Thoracic aorta (tissue), 2 donors: ENCODE data around the gene PPP5C. TPM values are rescaled to one million over a fixed set of nuclear protein-coding genes. Genes with fewer than 3 reads are reported as not detected.
A peak's percentile ranks its signal among the peaks of the same experiment; 100 is the strongest.

ENCODE experiments used
- ATAC-seq: fragments of 150-250 bp; one replicate; pipeline ENCODE4 v1.8.0; 2017; ENCODE audit warnings: low read depth; ENCODE audit not compliant: insufficient number of reproducible peaks, low FRiP score
- DNase-seq: peaks from one replicate; pipeline ENCODE4 v3.0.0-alpha.2; 2020; ENCODE audit warnings: low spot score
- H3K27ac ChIP-seq, 2 donors: fragments of 200-600 bp; sonication (generic); 1 replicate in 1 of 2; 2 replicates in 1 of 2; pipeline ENCODE4 v1.5.1; 2016; ENCODE audit warnings: mild to moderate bottlenecking in 2 of 2, moderate library complexity in 2 of 2
- H3K27me3 ChIP-seq: fragments of 200-600 bp; sonication (generic); replicated peaks from 2 replicates; pipeline ENCODE4 v1.6.0; 2016; ENCODE audit warnings: mild to moderate bottlenecking; ENCODE audit not compliant: insufficient read depth
- H3K36me3 ChIP-seq: fragments of 200-600 bp; sonication (generic); one replicate; pipeline ENCODE4 v1.5.1; 2016
- H3K4me1 ChIP-seq, 2 donors: fragments of 200-600 bp; sonication (generic); 1 replicate in 1 of 2; 2 replicates in 1 of 2; pipeline versions ENCODE4 v1.5.1 to v1.6.0; 2016; ENCODE audit warnings: low read depth in 2 of 2, mild to moderate bottlenecking in 1 of 2; ENCODE audit not compliant: control insufficient read depth in 1 of 2
- H3K4me3 ChIP-seq: fragments of 200-600 bp; sonication (generic); 2 replicates; pipeline ENCODE4 v1.5.1; 2016; ENCODE audit warnings: mild to moderate bottlenecking
- H3K9me3 ChIP-seq: fragments of 200-600 bp; sonication (generic); 2 replicates; pipeline ENCODE4 v1.5.1; 2016
- CTCF ChIP-seq: fragments of 200-600 bp; sonication (generic); IDR thresholded peaks from one replicate; pipeline ENCODE4 v1.5.1; 2019; ENCODE audit warnings: antibody characterized with exemption
- total RNA-seq, 2 donors: library from RNA; depleted of rRNA; stranded (reverse); fragments of >200 nt; gene quantifications; one replicate each; pipeline versions ENCODE4 v1.1.0 to v1.2.3, GENCODE V29; 2016

PPP5C gene
- total RNA-seq, 2 donors from 2014 or later = 60.6 to 107 TPM

DNA sequence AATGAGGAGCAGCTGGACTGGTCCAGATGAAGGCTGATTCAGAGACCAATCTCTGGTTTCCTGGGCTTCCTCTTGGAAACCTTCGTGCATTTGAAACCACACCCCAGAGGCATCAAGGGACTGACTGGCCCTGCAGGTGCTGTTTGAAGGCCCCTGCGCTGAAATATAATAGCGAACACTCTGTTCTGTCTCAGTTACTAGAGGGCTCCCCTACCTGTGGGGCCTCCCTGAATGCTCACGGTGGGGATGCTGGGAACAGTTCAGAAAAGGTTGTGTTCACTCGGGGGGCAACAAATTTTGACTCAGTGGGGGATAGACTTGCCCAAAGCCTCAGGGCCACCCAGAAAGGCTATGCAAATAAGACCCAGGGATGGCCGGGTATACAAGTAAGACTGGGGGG lies 60.1 kb downstream of the PPP5C start:
- H3K27ac ChIP-seq = no peak overlapping the region
- H3K36me3 ChIP-seq = no peaks in the 10 kb centered on the region
- peaks cover 35 to 75% of the 10 kb centered on the region in 2 donors for H3K4me1 ChIP-seq
- no peaks in the 10 kb centered on the region for H3K27me3 ChIP-seq
- DNase-seq = no peak
- no peak for ATAC-seq
- no peak for TF ChIP-seq CTCF
- no peak overlapping the region for H3K4me3 ChIP-seq
- no peaks in the 10 kb centered on the region for H3K9me3 ChIP-seq

- Histone ChIP-seq H3K4me3 (peak overlapping the region; percentile 65), H3K36me3 (no peaks in the 10 kb centered on the region), H3K27me3 (no peaks in the 10 kb centered on the region), H3K4me1 (peaks cover 35 to 67% of the 10 kb centered on the region in 2 donors), H3K27ac (peak overlapping the region; percentile 74 to 76), H3K9me3 (no peaks in the 10 kb centered on the region)
- DNase-seq (no peak), ATAC-seq (no peak)
- no peak for TF ChIP-seq CTCF
Measured at GRCh38 chr19:46407856-46408663, 61.2 kb downstream of the PPP5C start.

GRCh38 chr19:46408664-46409039 lies 61.8 kb downstream of the PPP5C start:
- Histone ChIP-seq H3K4me3 (peak overlapping the region; percentile 65), H3K9me3 (no peaks in the 10 kb centered on the region), H3K4me1 (peaks cover 35 to 64% of the 10 kb centered on the region in 2 donors), H3K36me3 (no peaks in the 10 kb centered on the region), H3K27me3 (no peaks in the 10 kb centered on the region), H3K27ac (peak overlapping the region; percentile 74 to 76)
- TF ChIP-seq CTCF = no peak
- peak; percentile 47 for ATAC-seq
- peak; percentile 75 for DNase-seq

- Histone ChIP-seq H3K4me3 (no peak overlapping the region), H3K27ac (peak overlapping the region; percentile 70 to 71), H3K9me3 (no peaks in the 10 kb centered on the region), H3K4me1 (peaks cover 33 to 67% of the 10 kb centered on the region in 2 donors), H3K36me3 (no peaks in the 10 kb centered on the region), H3K27me3 (no peaks in the 10 kb centered on the region)
- DNase-seq = no peak
- TF ChIP-seq CTCF = no peak
- no peak for ATAC-seq
Measured at GRCh38 chr19:46409191-46409590, 62.3 kb downstream of the PPP5C start.

DNA sequence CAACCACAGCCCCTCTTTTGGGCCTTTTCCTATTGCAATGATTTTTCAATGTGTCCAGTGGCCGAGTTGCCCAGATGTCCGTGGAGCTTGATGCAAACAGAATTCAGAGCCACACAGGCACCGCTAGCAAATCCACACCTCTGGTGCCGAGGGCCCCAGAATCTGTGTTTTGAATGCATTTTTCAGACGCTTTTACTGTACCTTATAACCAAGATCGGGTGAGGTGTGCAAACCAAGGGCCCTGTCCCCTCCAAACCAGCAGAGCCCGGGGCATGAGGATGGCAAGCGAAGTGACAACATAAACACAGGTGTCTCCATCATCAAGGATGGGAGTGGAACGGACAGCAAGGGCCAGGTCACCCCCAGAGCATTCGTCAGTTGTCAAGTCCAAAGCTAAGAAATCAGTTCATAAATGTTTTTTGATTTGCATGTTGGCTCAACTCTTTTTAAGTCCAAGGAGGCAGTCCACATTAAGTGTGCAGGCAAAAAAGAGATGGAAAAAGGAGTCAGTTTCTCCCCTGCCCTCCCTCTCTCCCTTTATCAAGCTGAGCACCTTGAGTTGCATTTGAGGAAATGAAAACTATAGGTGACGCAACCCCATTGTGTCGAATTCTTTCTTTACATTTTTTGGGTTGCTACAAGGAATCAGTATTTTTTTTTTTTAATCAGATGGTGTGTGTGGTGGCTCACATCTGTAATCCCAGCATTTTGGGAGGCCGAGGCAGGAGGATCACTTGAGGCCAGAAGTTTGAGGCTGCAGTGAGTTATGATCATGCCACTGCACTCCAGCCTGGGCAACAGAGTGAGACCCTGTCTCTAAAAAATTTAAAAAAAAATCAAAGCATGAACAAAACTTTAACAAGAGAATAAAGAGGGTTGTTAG lies 63.6 kb downstream of the PPP5C start:
- TF ChIP-seq CTCF = no peak
- H3K27me3 ChIP-seq = no peaks in the 10 kb centered on the region
- DNase-seq = no peak
- ATAC-seq = no peak
- peak overlapping the region; percentile 78 for H3K4me3 ChIP-seq
- H3K9me3 ChIP-seq = no peaks in the 10 kb centered on the region
- H3K36me3 ChIP-seq = no peaks in the 10 kb centered on the region
- peaks cover 27 to 59% of the 10 kb centered on the region in 2 donors for H3K4me1 ChIP-seq
- H3K27ac ChIP-seq = peak overlapping the region; percentile 83 to 88
